ENCODE results near the gene TRIB2. TPM values are rescaled to one million over a fixed set of nuclear protein-coding genes. Genes with fewer than 3 reads are reported as not detected.

Gene TRIB2
- total RNA-seq, 4 donors from 2014 or later = 12.6 to 18.5 (median 15.9) TPM

GRCh38 chr2:12717191-12718014 is 667 bp downstream of the TRIB2 start:
- H3K27ac ChIP-seq = peak overlapping the region; percentile 92 to 96 (median 95)
- ATAC-seq (peak; percentile 39 to 40), DNase-seq (peak in 1 of 2 donors; percentile 47)
- H3K27me3 ChIP-seq = no peaks in the 10 kb centered on the region
- TF ChIP-seq CTCF (IDR thresholded peaks at IDR 0.05 in 4 of 5, conservative IDR thresholded peaks at IDR 0.05 in 1 of 5) (peak in 4 of 5 experiments; percentile 9 to 58 (median 32)), POLR2A (IDR thresholded peaks at IDR 0.05) (no peak)
- H3K9me3 ChIP-seq = no peaks in the 10 kb centered on the region
- no peaks in the 10 kb centered on the region for H3K36me3 ChIP-seq
- in situ Hi-C loops (cut with MboI; ENCODE audit: low sequenced_read_pairs in 4 of 4) = loop anchor here (10.0 to 25.0 kb wide), 5 partner anchors 207 to 855 kb away; no protein-coding TSS in a partner anchor
- intact Hi-C loops (cut with DNase I; ENCODE audit: low total_unique reads) = loop anchor here (2.0 to 10.0 kb wide), 5 partner anchors 107 to 855 kb away; no protein-coding TSS in a partner anchor
- H3K4me3 ChIP-seq = peak overlapping the region; percentile 83 to 97 (median 93)
- H3K4me1 ChIP-seq = peaks cover 39 to 48% of the 10 kb centered on the region in 2 donors

- H3K27ac ChIP-seq = peak overlapping the region; percentile 92 to 96 (median 95)
- H3K9me3 ChIP-seq = no peaks in the 10 kb centered on the region
- intact Hi-C loops (cut with DNase I; ENCODE audit: low total_unique reads) (loop anchor here (2.0 to 10.0 kb wide), 4 partner anchors 107 to 543 kb away; no protein-coding TSS in a partner anchor), in situ Hi-C loops (cut with MboI; ENCODE audit: low sequenced_read_pairs in 4 of 4) (loop anchor here (10.0 to 25.0 kb wide), 5 partner anchors 207 to 856 kb away; no protein-coding TSS in a partner anchor)
- peak overlapping the region; percentile 83 to 97 (median 93) for H3K4me3 ChIP-seq
- TF ChIP-seq CTCF (IDR thresholded peaks at IDR 0.05 in 4 of 5, conservative IDR thresholded peaks at IDR 0.05 in 1 of 5) = no peak
- no peak for TF ChIP-seq POLR2A (IDR thresholded peaks at IDR 0.05)
- peaks cover 39 to 48% of the 10 kb centered on the region in 2 donors for H3K4me1 ChIP-seq
- no peaks in the 10 kb centered on the region for H3K27me3 ChIP-seq
- DNase-seq = no peak
- no peaks in the 10 kb centered on the region for H3K36me3 ChIP-seq
- peak in 1 of 2 donors; percentile 4 for ATAC-seq
These were observed 1.4 kb downstream of the TRIB2 start for GRCh38 chr2:12718015-12718671.

GRCh38 chr2:12718711-12719399 is 2.1 kb downstream of the TRIB2 start:
- peak in 1 of 5 experiments; percentile 25 for TF ChIP-seq CTCF (IDR thresholded peaks at IDR 0.05 in 4 of 5, conservative IDR thresholded peaks at IDR 0.05 in 1 of 5)
- TF ChIP-seq POLR2A (IDR thresholded peaks at IDR 0.05) = no peak
- in situ Hi-C loops (cut with MboI; ENCODE audit: low sequenced_read_pairs in 4 of 4) (loop anchor here (10.0 to 25.0 kb wide), 5 partner anchors 206 to 857 kb away; no protein-coding TSS in a partner anchor), intact Hi-C loops (cut with DNase I; ENCODE audit: low total_unique reads) (loop anchor here (2.0 to 10.0 kb wide), 4 partner anchors 106 to 544 kb away; no protein-coding TSS in a partner anchor)
- peak overlapping the region; percentile 83 to 97 (median 93) for H3K4me3 ChIP-seq
- no peak for ATAC-seq
- peaks cover 39 to 48% of the 10 kb centered on the region in 2 donors for H3K4me1 ChIP-seq
- no peaks in the 10 kb centered on the region for H3K9me3 ChIP-seq
- H3K36me3 ChIP-seq = no peaks in the 10 kb centered on the region
- peak overlapping the region; percentile 92 to 96 (median 95) for H3K27ac ChIP-seq
- H3K27me3 ChIP-seq = no peaks in the 10 kb centered on the region
- DNase-seq = no peak
